IMR-90 (cell line): ENCODE data around the gene SLAMF9. TPM values are rescaled to one million over a fixed set of nuclear protein-coding genes. Genes with fewer than 3 reads are reported as not detected.

ENCODE experiments used
- ATAC-seq: fragments of 200-7000 bp; cut with Tn5 transposase; 2 replicates; pipeline ENCODE4 v1.9.1; 2020; ENCODE audit warnings: low read depth, mild to moderate bottlenecking, moderate library complexity
- BruUV-seq: library from RNA; stranded (reverse); fragments of 400-500 nt; replicated peaks from 2 replicates; lab custom pipeline; 2021; lab: Mats Ljungman, UMichigan
- CTCF ChIA-PET: fragments of 300-600 bp; formaldehyde crosslinking; extraction: SDS; loops from one replicate; lab custom pipeline; 2021; ENCODE audit warnings: antibody characterized with exemption; lab: Yijun Ruan, JAX
- POLR2A ChIA-PET: fragments of 300-600 bp; sonication (Branson Sonifier 250); formaldehyde crosslinking; loops from one replicate; lab custom pipeline; 2022; ENCODE audit warnings: antibody characterized with exemption; ENCODE audit not compliant: unreplicated experiment; lab: Charles Lee
- DNase-seq: peaks from one replicate; pipeline ENCODE4 v3.0.0; 2013
- H2AFZ ChIP-seq: replicated peaks from 2 replicates; pipeline ENCODE3; 2013; ENCODE audit warnings: low read length, mild to moderate bottlenecking; ENCODE audit not compliant: poor library complexity
- H2AK5ac ChIP-seq: 2 replicates; pipeline ENCODE4 v1.6.1; 2013; ENCODE audit warnings: low read depth, low read length, inconsistent platforms
- H2AK9ac ChIP-seq: replicated peaks from 2 replicates; pipeline ENCODE3; 2013; ENCODE audit warnings: mild to moderate bottlenecking, low read depth, low read length, moderate library complexity; ENCODE audit not compliant: poor library complexity
- H2BK120ac ChIP-seq: 2 replicates; pipeline ENCODE4 v1.6.1; 2013; ENCODE audit warnings: low read depth, low read length, inconsistent platforms
- H2BK15ac ChIP-seq: 3 replicates; pipeline ENCODE4 v1.6.1; 2013; ENCODE audit warnings: low read depth, low read length, inconsistent platforms
- H2BK20ac ChIP-seq: 2 replicates; pipeline ENCODE4 v1.6.1; 2013; ENCODE audit warnings: low read depth, mild to moderate bottlenecking, inconsistent platforms, low read length, moderate library complexity
- H2BK5ac ChIP-seq: 2 replicates; pipeline ENCODE4 v1.6.1; 2013; ENCODE audit warnings: mild to moderate bottlenecking, low read depth, low read length, inconsistent platforms; ENCODE audit not compliant: poor library complexity, severe bottlenecking
- H3K14ac ChIP-seq: replicated peaks from 2 replicates; pipeline ENCODE4 v1.6.1; 2013; ENCODE audit warnings: low read depth, low read length, inconsistent platforms
- H3K18ac ChIP-seq: 2 replicates; pipeline ENCODE4 v1.6.1; 2013; ENCODE audit warnings: low read depth, low read length, control low read depth
- H3K23ac ChIP-seq: 2 replicates; pipeline ENCODE4 v1.6.1; 2013; ENCODE audit warnings: low read depth, low read length, inconsistent platforms
- H3K27ac ChIP-seq: 2 replicates; pipeline ENCODE4 v1.5.1; 2013; ENCODE audit warnings: mild to moderate bottlenecking, control low read depth, low read length; ENCODE audit not compliant: insufficient read depth
- H3K27me3 ChIP-seq: 2 replicates; pipeline ENCODE4 v1.6.1; 2013; ENCODE audit warnings: low read length; ENCODE audit not compliant: control insufficient read depth, insufficient read depth
- H3K36me3 ChIP-seq: 2 replicates; pipeline ENCODE4 v1.6.1; 2013; ENCODE audit warnings: low read length, mixed read lengths; ENCODE audit not compliant: control insufficient read depth, insufficient read depth
- H3K4ac ChIP-seq: 2 replicates; pipeline ENCODE4 v1.6.1; 2013; ENCODE audit warnings: low read depth, low read length, inconsistent platforms
- H3K4me1 ChIP-seq: 2 replicates; pipeline ENCODE4 v1.6.1; 2013; ENCODE audit warnings: low read length, mixed read lengths; ENCODE audit not compliant: control insufficient read depth, insufficient read depth
- H3K4me2 ChIP-seq: 2 replicates; pipeline ENCODE4 v1.6.1; 2013; ENCODE audit warnings: low read depth, mild to moderate bottlenecking, control low read depth, low read length, moderate library complexity
- H3K4me3 ChIP-seq: 2 replicates; pipeline ENCODE4 v1.5.1; 2013; ENCODE audit warnings: low read depth, mild to moderate bottlenecking, control low read depth, low read length, moderate library complexity; ENCODE audit not compliant: insufficient read depth
- H3K56ac ChIP-seq: 2 replicates; pipeline ENCODE4 v1.6.1; 2013; ENCODE audit warnings: low read length, inconsistent platforms; ENCODE audit not compliant: insufficient read depth; ENCODE audit errors: extremely low read depth
- H3K79me1 ChIP-seq, 2 experiments: 2 replicates each; pipeline ENCODE4 v1.6.1; 2013; ENCODE audit warnings: low read length in 2 of 2, inconsistent platforms in 1 of 2, low read depth in 1 of 2
- H3K9ac ChIP-seq: 2 replicates; pipeline ENCODE4 v1.6.1; 2013; ENCODE audit warnings: low read depth, low read length, control low read depth
- H3K9me1 ChIP-seq: 2 replicates; pipeline ENCODE4 v1.6.1; 2013; ENCODE audit warnings: low read length, inconsistent platforms; ENCODE audit not compliant: insufficient read depth
- H3K9me3 ChIP-seq: 2 replicates; pipeline ENCODE4 v1.6.1; 2013; ENCODE audit warnings: low read length; ENCODE audit not compliant: control insufficient read depth, insufficient read depth
- H4K20me1 ChIP-seq: 2 replicates; pipeline ENCODE4 v1.6.1; 2013; ENCODE audit warnings: low read length, inconsistent platforms; ENCODE audit not compliant: insufficient read depth
- H4K5ac ChIP-seq: 2 replicates; pipeline ENCODE4 v1.6.1; 2013; ENCODE audit warnings: mild to moderate bottlenecking, low read depth, low read length, control low read depth
- H4K8ac ChIP-seq, 2 experiments: 2 replicates each; pipeline ENCODE4 v1.6.1; 2013; ENCODE audit warnings: low read depth in 2 of 2, low read length in 2 of 2, control low read depth in 1 of 2, inconsistent platforms in 1 of 2
- H4K91ac ChIP-seq: 2 replicates; pipeline ENCODE4 v1.6.1; 2013; ENCODE audit warnings: low read depth, low read length, inconsistent platforms; ENCODE audit not compliant: insufficient read depth
- BHLHE40 ChIP-seq: fragments of 150-350 bp; IDR thresholded peaks from 2 replicates; pipeline ENCODE4 v1.6.1; 2016; ENCODE audit warnings: mild to moderate bottlenecking, low read depth, low read length
- CEBPB ChIP-seq: IDR thresholded peaks from 2 replicates; pipeline ENCODE4 v1.6.1; 2012; ENCODE audit warnings: low read depth, low read length, improper control_type of control experiment
- FOS ChIP-seq: fragments of 150-350 bp; IDR thresholded peaks from 2 replicates; pipeline ENCODE4 v1.6.1; 2016; ENCODE audit warnings: low read depth, low read length
- NFE2L2 ChIP-seq: fragments of 150-350 bp; IDR thresholded peaks from 2 replicates; pipeline ENCODE4 v1.6.1; 2016; ENCODE audit warnings: low read depth, mild to moderate bottlenecking, low read length
- RAD21 ChIP-seq: IDR thresholded peaks from 2 replicates; pipeline ENCODE4 v1.6.1; 2012; ENCODE audit warnings: low read length, improper control_type of control experiment
- RCOR1 ChIP-seq: IDR thresholded peaks from 2 replicates; pipeline ENCODE4 v1.6.1; 2012; ENCODE audit warnings: mild to moderate bottlenecking, low read length, improper control_type of control experiment; ENCODE audit not compliant: insufficient replicate concordance
- WGBS, 2 experiments: methylation state at CpG; one replicate each; pipeline versions ENCODE4 v1.1.5 to v1.1.7; 2013; ENCODE audit warnings: missing lambda C conversion rate in 2 of 2; ENCODE audit not compliant: insufficient read length in 1 of 2; ENCODE audit errors: extremely low coverage in 2 of 2; 5-methylcytosine and 5-hydroxymethylcytosine counted together
- dilution Hi-C: fragments of 300-500 bp; cut with HindIII; formaldehyde crosslinking; loops from one replicate; pipeline ENCODE4 v1.14.3; 2018; ENCODE audit warnings: low sequenced_read_pairs; ENCODE audit not compliant: unreplicated experiment
- in situ Hi-C: fragments of 300-500 bp; cut with MboI; formaldehyde crosslinking; loops from 3 replicates; pipeline ENCODE4 v1.14.3; 2019; ENCODE audit warnings: low sequenced_read_pairs, inconsistent platforms, mixed read lengths
- intact Hi-C: fragments of 100-400 bp; cut with micrococcal nuclease; formaldehyde crosslinking; loops from 2 replicates; pipeline ENCODE4 v1.10.0; 2022
- polyA plus RNA-seq, 3 experiments: library from polyadenylated mRNA; depleted of rRNA; stranded (reverse); fragments of >200 nt; gene quantifications; 2 replicates each; pipeline ENCODE4 v1.2.3, GENCODE V29; 2012; ENCODE audit warnings: low replicate concordance in 1 of 3
- total RNA-seq: library from RNA; depleted of rRNA; stranded (reverse); fragments of >200 nt; gene quantifications from 2 replicates; pipeline ENCODE4 v1.2.3, GENCODE V29; 2012
- TF ChIP-seq, protein P1 (sequence below): conservative IDR thresholded peaks from 2 replicates; pipeline ENCODE4 v1.5.1; 2012; ENCODE audit warnings: mild to moderate bottlenecking, low read depth, low read length, improper control_type of control experiment

Gene SLAMF9
- total and polyA plus RNA-seq, 2 of the 4 experiments (the other 2 are of a cell fraction), result 0.18 to 0.67 TPM

GRCh38 chr1:159989581-159989980 is 35.5 kb upstream of the SLAMF9 start:
- POLR2A ChIA-PET, result no interaction called here
- dilution Hi-C loops, result no loop called here

More at GRCh38 chr1:159989581-159989980, 35.5 kb upstream of the SLAMF9 start:
- ATAC-seq, result peak; percentile 73
- Histone ChIP-seq H2AK9ac (no peak overlapping the region), H3K18ac (no peak overlapping the region), H3K4me3 (no peak overlapping the region), H2AK5ac (no peak overlapping the region), H4K8ac (no peak overlapping the region), H2BK5ac (no peak overlapping the region), H3K9me3 (no peaks in the 10 kb centered on the region), H3K27ac (no peak overlapping the region), H2BK120ac (no peak overlapping the region), H3K4me1 (peaks cover 2% of the 10 kb centered on the region; the same call in 1 of the 2 replicates), H3K14ac (no peak overlapping the region), H3K56ac (no peak overlapping the region), H3K36me3 (no peaks in the 10 kb centered on the region), H4K91ac (no peak overlapping the region), H2BK20ac (no peak overlapping the region), H3K4me2 (no peak overlapping the region), H3K23ac (no peak overlapping the region), H3K4ac (no peak overlapping the region), H2BK15ac (no peak overlapping the region), H3K27me3 (peaks cover 8% of the 10 kb centered on the region), H3K9ac (no peak overlapping the region), H4K20me1 (no peaks in the 10 kb centered on the region), H3K79me1 (no peaks in the 10 kb centered on the region), H4K5ac (no peak overlapping the region), H3K9me1 (no peaks in the 10 kb centered on the region), H2AFZ (no peak overlapping the region)
- no TSS peak for BruUV-seq
- 62% methylated on average over 2 of the region's 3 CpGs; no CpG with 5 or more reads in 1 of the 2 experiments for WGBS, 2 experiments
- CTCF ChIA-PET, result interaction anchor here (0.6 kb wide), 1 partner anchor 10 kb away, joined by 6 read pairs; no protein-coding TSS in a partner anchor
- TF ChIP-seq FOS, result no peak
- no peak for TF ChIP-seq RCOR1
- TF ChIP-seq, protein P1, sequence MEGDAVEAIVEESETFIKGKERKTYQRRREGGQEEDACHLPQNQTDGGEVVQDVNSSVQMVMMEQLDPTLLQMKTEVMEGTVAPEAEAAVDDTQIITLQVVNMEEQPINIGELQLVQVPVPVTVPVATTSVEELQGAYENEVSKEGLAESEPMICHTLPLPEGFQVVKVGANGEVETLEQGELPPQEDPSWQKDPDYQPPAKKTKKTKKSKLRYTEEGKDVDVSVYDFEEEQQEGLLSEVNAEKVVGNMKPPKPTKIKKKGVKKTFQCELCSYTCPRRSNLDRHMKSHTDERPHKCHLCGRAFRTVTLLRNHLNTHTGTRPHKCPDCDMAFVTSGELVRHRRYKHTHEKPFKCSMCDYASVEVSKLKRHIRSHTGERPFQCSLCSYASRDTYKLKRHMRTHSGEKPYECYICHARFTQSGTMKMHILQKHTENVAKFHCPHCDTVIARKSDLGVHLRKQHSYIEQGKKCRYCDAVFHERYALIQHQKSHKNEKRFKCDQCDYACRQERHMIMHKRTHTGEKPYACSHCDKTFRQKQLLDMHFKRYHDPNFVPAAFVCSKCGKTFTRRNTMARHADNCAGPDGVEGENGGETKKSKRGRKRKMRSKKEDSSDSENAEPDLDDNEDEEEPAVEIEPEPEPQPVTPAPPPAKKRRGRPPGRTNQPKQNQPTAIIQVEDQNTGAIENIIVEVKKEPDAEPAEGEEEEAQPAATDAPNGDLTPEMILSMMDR, result no peak
- TF ChIP-seq RAD21, result no peak
- no peak for TF ChIP-seq NFE2L2
- no peak for TF ChIP-seq BHLHE40
- TF ChIP-seq CEBPB, result no peak
- DNase-seq, result peak; percentile 5
- intact Hi-C loops (no loop called here), in situ Hi-C loops (no loop called here)
